Central memory CD8-positive, alpha-beta T cell (primary cell): Measurements from ENCODE around the gene L3MBTL4.

ENCODE experiments used
- ATAC-seq: fragments of 150-1000 bp; cut with Tn5 transposase; replicated peaks from 2 replicates; pipeline ENCODE4 v1.10.0; 2022; ENCODE audit warnings: mild to moderate bottlenecking, moderate FRiP score, moderate number of reproducible peaks; ENCODE audit not compliant: poor library complexity, severe bottlenecking; ENCODE audit errors: extremely low read depth
- DNase-seq, 2 donors: peaks; one replicate each; pipeline ENCODE4 v3.0.0; 2021; ENCODE audit warnings: low spot score in 2 of 2
- H3K27ac Mint-ChIP-seq: one replicate; pipeline ENCODE4 v1.8.0; 2022; ENCODE audit warnings: low read depth, mild to moderate bottlenecking, moderate library complexity, mixed read lengths
- H3K27me3 Mint-ChIP-seq: one replicate; pipeline ENCODE4 v1.8.0; 2022; ENCODE audit warnings: mixed read lengths
- H3K36me3 Mint-ChIP-seq: one replicate; pipeline ENCODE4 v1.8.0; 2022; ENCODE audit warnings: mild to moderate bottlenecking, moderate library complexity, mixed read lengths; ENCODE audit not compliant: insufficient read depth
- H3K4me1 Mint-ChIP-seq: one replicate; pipeline ENCODE4 v1.8.0; 2022; ENCODE audit warnings: mixed read lengths
- H3K4me3 Mint-ChIP-seq: one replicate; pipeline ENCODE4 v1.8.0; 2022; ENCODE audit warnings: mild to moderate bottlenecking, moderate library complexity, mixed read lengths
- H3K9me3 Mint-ChIP-seq: one replicate; pipeline ENCODE4 v1.8.0; 2022; ENCODE audit warnings: mixed read lengths

Gene L3MBTL4

DNA sequence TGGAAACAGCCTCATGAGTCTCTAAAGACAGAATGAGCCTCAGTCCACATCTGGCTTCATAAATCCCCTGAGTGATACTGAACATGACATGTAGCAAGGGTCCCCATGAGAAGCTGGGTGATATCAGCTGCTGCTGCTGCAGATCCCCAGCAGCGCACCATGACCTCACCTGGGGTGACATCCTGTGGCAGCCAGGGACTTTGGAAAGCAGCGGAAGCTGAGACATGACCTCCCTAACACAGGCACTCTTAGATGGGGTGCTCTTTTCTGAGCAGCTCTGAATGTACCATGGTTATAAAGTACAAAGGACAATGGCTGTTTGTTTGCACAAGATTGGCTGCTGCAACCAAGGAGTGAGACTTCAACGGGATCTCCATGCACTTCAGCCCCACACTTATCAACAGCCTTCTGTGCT, 444.7 kb downstream of the L3MBTL4 start:
- Mint-ChIP-seq H3K27ac (no peak overlapping the region), H3K27me3 (no peaks in the 10 kb centered on the region), H3K4me1 (no peaks in the 10 kb centered on the region), H3K9me3 (no peaks in the 10 kb centered on the region), H3K36me3 (no peaks in the 10 kb centered on the region), H3K4me3 (no peak overlapping the region)
- no peak for DNase-seq
- ATAC-seq: no peak

- Mint-ChIP-seq H3K4me3 (no peak overlapping the region), H3K4me1 (no peaks in the 10 kb centered on the region), H3K36me3 (no peaks in the 10 kb centered on the region), H3K27me3 (no peaks in the 10 kb centered on the region), H3K9me3 (no peaks in the 10 kb centered on the region), H3K27ac (no peak overlapping the region)
- ATAC-seq (no peak), DNase-seq (no peak)
Measured at GRCh38 chr18:5969355-5969988, 445.2 kb downstream of the L3MBTL4 start.

- no peaks in the 10 kb centered on the region for H3K9me3 Mint-ChIP-seq
- H3K27ac Mint-ChIP-seq: no peak overlapping the region
- ATAC-seq (no peak), DNase-seq (no peak)
- H3K4me1 Mint-ChIP-seq: no peaks in the 10 kb centered on the region
- H3K4me3 Mint-ChIP-seq: no peak overlapping the region
- H3K27me3 Mint-ChIP-seq: no peaks in the 10 kb centered on the region
- no peaks in the 10 kb centered on the region for H3K36me3 Mint-ChIP-seq
Measured at GRCh38 chr18:5967666-5968065, 447.0 kb downstream of the L3MBTL4 start.

- no peak for ATAC-seq
- H3K4me3 Mint-ChIP-seq: no peak overlapping the region
- DNase-seq: no peak
- no peaks in the 10 kb centered on the region for H3K36me3 Mint-ChIP-seq
- no peaks in the 10 kb centered on the region for H3K9me3 Mint-ChIP-seq
- no peaks in the 10 kb centered on the region for H3K27me3 Mint-ChIP-seq
- no peaks in the 10 kb centered on the region for H3K4me1 Mint-ChIP-seq
- H3K27ac Mint-ChIP-seq: no peak overlapping the region
Measured at GRCh38 chr18:5967007-5967406, 447.7 kb downstream of the L3MBTL4 start.

DNA sequence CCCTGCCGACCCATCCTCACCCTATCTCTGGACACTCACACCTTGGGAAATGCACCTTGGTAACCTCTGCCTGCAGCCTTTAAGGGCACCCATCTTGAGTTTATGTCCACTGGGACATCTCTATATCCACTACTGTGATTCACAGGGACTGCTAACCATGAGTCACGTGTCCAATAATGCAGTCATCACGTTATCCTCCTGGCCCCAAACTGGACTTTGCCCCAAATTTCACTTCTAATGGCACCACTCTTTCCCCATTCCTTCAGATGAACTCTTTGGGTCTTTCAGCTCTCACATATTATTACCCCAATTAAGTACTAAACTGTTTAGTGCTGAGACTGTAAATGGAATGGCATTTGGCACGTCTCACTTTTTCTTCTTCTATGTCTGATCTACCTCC, 448.2 kb downstream of the L3MBTL4 start:
- no peaks in the 10 kb centered on the region for H3K4me1 Mint-ChIP-seq
- no peak overlapping the region for H3K27ac Mint-ChIP-seq
- no peak for DNase-seq

DNA sequence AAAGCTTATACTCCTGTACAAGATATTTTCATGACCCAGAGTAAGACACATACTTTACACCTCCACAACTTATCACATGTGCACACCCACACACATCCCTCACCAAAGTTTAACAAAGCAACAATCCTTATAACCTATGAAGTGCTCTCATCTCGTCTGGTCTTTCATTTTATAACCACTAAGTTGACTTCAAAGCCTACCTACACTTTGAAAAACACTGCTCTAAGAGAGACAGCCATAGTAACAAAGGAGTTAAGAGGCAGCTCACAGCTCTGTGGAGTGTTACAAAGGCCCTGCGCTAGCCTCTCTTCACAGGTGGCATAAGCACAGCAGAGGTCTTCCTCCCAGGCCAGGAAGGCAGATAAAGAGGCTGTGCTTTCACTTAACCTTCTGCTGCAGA, 449.7 kb downstream of the L3MBTL4 start:
- ATAC-seq: no peak
- no peaks in the 10 kb centered on the region for H3K4me1 Mint-ChIP-seq
- H3K9me3 Mint-ChIP-seq: no peaks in the 10 kb centered on the region
- no peak overlapping the region for H3K4me3 Mint-ChIP-seq
- H3K27ac Mint-ChIP-seq: no peak overlapping the region
- DNase-seq: no peak
- no peaks in the 10 kb centered on the region for H3K27me3 Mint-ChIP-seq
- H3K36me3 Mint-ChIP-seq: no peaks in the 10 kb centered on the region

More for the DNA sequence above, 448.2 kb downstream of the L3MBTL4 start:
- no peaks in the 10 kb centered on the region for H3K27me3 Mint-ChIP-seq
- no peaks in the 10 kb centered on the region for H3K36me3 Mint-ChIP-seq
- ATAC-seq: no peak
- H3K4me3 Mint-ChIP-seq: no peak overlapping the region
- H3K9me3 Mint-ChIP-seq: no peaks in the 10 kb centered on the region

- Mint-ChIP-seq H3K4me1 (no peaks in the 10 kb centered on the region), H3K36me3 (no peaks in the 10 kb centered on the region), H3K27me3 (no peaks in the 10 kb centered on the region), H3K27ac (no peak overlapping the region), H3K4me3 (no peak overlapping the region), H3K9me3 (no peaks in the 10 kb centered on the region)
- no peak for DNase-seq
- ATAC-seq: no peak
Measured at GRCh38 chr18:5964596-5964995, 450.1 kb downstream of the L3MBTL4 start.

DNA sequence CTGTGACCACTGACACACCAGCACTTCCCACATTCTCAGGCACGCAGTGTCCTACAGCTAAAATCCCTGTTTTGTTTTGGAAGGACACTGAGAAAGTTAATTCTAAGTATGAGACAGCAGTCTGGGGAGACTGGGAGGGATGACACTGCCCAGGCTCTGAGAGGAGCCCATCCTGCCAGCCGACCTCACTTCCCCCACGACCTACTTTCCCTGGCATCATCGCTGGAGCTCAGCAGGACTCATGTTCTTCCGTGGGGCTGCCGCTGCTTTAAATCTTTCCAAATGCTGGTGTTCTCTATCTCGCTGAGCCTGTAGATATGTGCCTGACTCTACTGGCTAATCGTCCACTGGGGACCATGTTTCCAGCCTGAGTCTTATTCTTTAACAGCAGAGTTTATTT, 450.6 kb downstream of the L3MBTL4 start:
- H3K4me3 Mint-ChIP-seq: no peak overlapping the region
- H3K4me1 Mint-ChIP-seq: no peaks in the 10 kb centered on the region
- H3K36me3 Mint-ChIP-seq: no peaks in the 10 kb centered on the region
- H3K27me3 Mint-ChIP-seq: no peaks in the 10 kb centered on the region
- DNase-seq: no peak
- no peak for ATAC-seq
- no peaks in the 10 kb centered on the region for H3K9me3 Mint-ChIP-seq
- no peak overlapping the region for H3K27ac Mint-ChIP-seq

DNA sequence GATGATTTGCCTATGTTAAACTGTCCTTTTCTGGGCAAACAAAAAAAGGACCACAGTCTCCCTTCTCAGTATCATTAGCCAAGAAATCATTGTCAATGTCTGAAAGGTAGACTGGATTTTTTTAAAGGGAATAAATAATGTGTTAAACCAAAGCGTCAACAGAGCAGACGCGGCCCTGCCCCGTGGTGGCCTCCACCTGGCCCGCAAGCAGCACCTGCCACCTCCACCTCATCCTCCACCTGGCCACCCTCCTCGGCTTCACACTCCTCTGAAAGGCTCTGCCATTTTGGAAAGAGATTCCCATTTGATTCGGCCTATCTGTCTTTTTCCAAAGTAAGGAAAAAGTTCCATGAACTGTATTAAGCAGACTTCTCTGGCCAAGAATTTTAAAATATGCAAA, 451.4 kb downstream of the L3MBTL4 start:
- Mint-ChIP-seq H3K9me3 (no peaks in the 10 kb centered on the region), H3K36me3 (no peaks in the 10 kb centered on the region), H3K4me1 (no peaks in the 10 kb centered on the region), H3K27me3 (no peaks in the 10 kb centered on the region), H3K4me3 (no peak overlapping the region), H3K27ac (no peak overlapping the region)
- DNase-seq: no peak
- no peak for ATAC-seq

- Mint-ChIP-seq H3K4me1 (no peaks in the 10 kb centered on the region), H3K27me3 (no peaks in the 10 kb centered on the region), H3K4me3 (no peak overlapping the region), H3K27ac (no peak overlapping the region), H3K9me3 (peaks cover 6% of the 10 kb centered on the region), H3K36me3 (no peaks in the 10 kb centered on the region)
- ATAC-seq (no peak), DNase-seq (no peak)
Measured at GRCh38 chr18:5962362-5962761, 452.3 kb downstream of the L3MBTL4 start.

GRCh38 chr18:5961828-5962150, 452.9 kb downstream of the L3MBTL4 start:
- no peak for ATAC-seq
- no peak overlapping the region for H3K27ac Mint-ChIP-seq
- H3K9me3 Mint-ChIP-seq: peaks cover 6% of the 10 kb centered on the region
- H3K4me1 Mint-ChIP-seq: no peaks in the 10 kb centered on the region
- no peak for DNase-seq
- H3K36me3 Mint-ChIP-seq: no peaks in the 10 kb centered on the region
- H3K4me3 Mint-ChIP-seq: no peak overlapping the region
- no peaks in the 10 kb centered on the region for H3K27me3 Mint-ChIP-seq

GRCh38 chr18:5961097-5961827, 453.4 kb downstream of the L3MBTL4 start:
- Mint-ChIP-seq H3K27me3 (no peaks in the 10 kb centered on the region), H3K4me1 (no peaks in the 10 kb centered on the region), H3K4me3 (no peak overlapping the region), H3K27ac (no peak overlapping the region), H3K9me3 (peaks cover 6% of the 10 kb centered on the region), H3K36me3 (no peaks in the 10 kb centered on the region)
- no peak for ATAC-seq
- DNase-seq: no peak

- Mint-ChIP-seq H3K36me3 (no peaks in the 10 kb centered on the region), H3K27ac (no peak overlapping the region), H3K4me3 (no peak overlapping the region), H3K4me1 (no peaks in the 10 kb centered on the region), H3K9me3 (peaks cover 6% of the 10 kb centered on the region), H3K27me3 (no peaks in the 10 kb centered on the region)
- no peak for ATAC-seq
- DNase-seq: no peak
Measured at GRCh38 chr18:5958822-5959221, 455.9 kb downstream of the L3MBTL4 start.
